Esophagus squamous epithelium (tissue), 5 donors: Measurements from ENCODE around the gene PACC1. TPM values are rescaled to one million over a fixed set of nuclear protein-coding genes. Genes with fewer than 3 reads are reported as not detected.
"Not testable (repeated sequence)": the region's sequence is repeated elsewhere in the genome, so short reads cannot be mapped to it uniquely, and the experiment has no call there.

Experiments
- DNase-seq: peaks from one replicate; lab custom pipeline; 2025; lab: John Stamatoyannopoulos, UW
- H3K27ac ChIP-seq, 4 donors: fragments of 200-600 bp; sonication (generic); one replicate each; pipeline ENCODE4 v1.5.1; 2016 to 2019; ENCODE audit warnings: mild to moderate bottlenecking in 1 of 4
- H3K27me3 ChIP-seq, 4 donors: fragments of 200-600 bp; sonication (generic); 1 replicate in 3 of 4; 2 replicates in 1 of 4; pipeline versions ENCODE4 v1.5.1 to v1.6.0; 2017 to 2021; ENCODE audit warnings: antibody characterized with exemption in 1 of 4
- H3K36me3 ChIP-seq, 3 donors: fragments of 200-600 bp; sonication (generic); one replicate each; pipeline ENCODE4 v1.5.1; 2016 to 2019
- H3K4me1 ChIP-seq, 3 donors: fragments of 200-600 bp; sonication (generic); one replicate each; pipeline ENCODE4 v1.5.1; 2017 to 2019
- H3K4me3 ChIP-seq, 4 donors: fragments of 200-600 bp; sonication (generic); 1 replicate in 3 of 4; 2 replicates in 1 of 4; pipeline ENCODE4 v1.5.1; 2016 to 2019; ENCODE audit warnings: mild to moderate bottlenecking in 2 of 4, moderate library complexity in 1 of 4
- H3K9me3 ChIP-seq, 3 donors: fragments of 200-600 bp; sonication (generic); one replicate each; pipeline ENCODE4 v1.5.1; 2016 to 2019
- CTCF ChIP-seq, 6 experiments: fragments of 450-650 bp in 4 of 6; fragments of 200-600 bp in 2 of 6; sonication (generic) in 2 of 6; IDR thresholded peaks; one replicate each; pipeline ENCODE4 v1.5.1; 2016 to 2019; ENCODE audit warnings: antibody characterized with exemption in 6 of 6, mild to moderate bottlenecking in 4 of 6, moderate library complexity in 4 of 6
- POLR2A ChIP-seq, 4 donors: fragments of 450-650 bp; IDR thresholded peaks; one replicate each; pipeline ENCODE4 v1.6.1; 2017; ENCODE audit warnings: antibody characterized with exemption in 4 of 4, mild to moderate bottlenecking in 4 of 4, moderate library complexity in 3 of 4
- WGBS, 2 donors: methylation state at CpG; one replicate each; pipeline ENCODE4 v1.1.5; 2018; 5-methylcytosine and 5-hydroxymethylcytosine counted together
- intact Hi-C: fragments of 100-400 bp; cut with DNase I; formaldehyde crosslinking; loops from one replicate; pipeline ENCODE4 v1.15.0; 2022
- total RNA-seq, 4 donors: library from RNA; depleted of rRNA; stranded (reverse); fragments of >200 nt; gene quantifications; one replicate each; pipeline ENCODE4 v1.1.0, GENCODE V29; 2016
- donor health status: DM: yes; HTN: yes; CAD: no.

The PACC1 gene
- total RNA-seq, 4 donors from 2014 or later = 5.0 to 7.6 (median 6.3) TPM

- peaks cover 0 to 9% (median 3%) of the 10 kb centered on the region in 3 donors for H3K9me3 ChIP-seq
- H3K4me1 ChIP-seq = peaks cover 0 to 16% (median 3%) of the 10 kb centered on the region in 3 donors
- 95 to 100% methylated on average over 1 to 4 of the region's 4 CpGs for WGBS, 2 donors
- peaks cover 0 to 10% (median 0%) of the 10 kb centered on the region in 3 donors for H3K36me3 ChIP-seq
- no peak overlapping the region for H3K4me3 ChIP-seq
- TF ChIP-seq POLR2A (IDR thresholded peaks at IDR 0.05) = no peak
- TF ChIP-seq CTCF (IDR thresholded peaks at IDR 0.05) = no peak
- no peak overlapping the region for H3K27ac ChIP-seq
- intact Hi-C loops = no loop called here
- DNase-seq = no peak
- H3K27me3 ChIP-seq = no peaks in the 10 kb centered on the region
Measured at GRCh38 chr1:212401042-212401441, 13.6 kb downstream of the PACC1 start.

GRCh38 chr1:212397171-212397570 is 17.5 kb downstream of the PACC1 start:
- no peaks in the 10 kb centered on the region for H3K27me3 ChIP-seq
- intact Hi-C loops = no loop called here
- H3K9me3 ChIP-seq = peaks cover 0 to 9% (median 4%) of the 10 kb centered on the region in 3 donors
- no peak for DNase-seq
- H3K4me3 ChIP-seq = no peak overlapping the region
- TF ChIP-seq CTCF (IDR thresholded peaks at IDR 0.05) = no peak
- no peak for TF ChIP-seq POLR2A (IDR thresholded peaks at IDR 0.05)
- WGBS, 2 donors = 89 to 93% methylated on average over 1 of the region's 1 CpG
- no peak overlapping the region for H3K27ac ChIP-seq
- no peaks in the 10 kb centered on the region for H3K36me3 ChIP-seq
- H3K4me1 ChIP-seq = peaks cover 0 to 7% (median 0%) of the 10 kb centered on the region in 3 donors

DNA sequence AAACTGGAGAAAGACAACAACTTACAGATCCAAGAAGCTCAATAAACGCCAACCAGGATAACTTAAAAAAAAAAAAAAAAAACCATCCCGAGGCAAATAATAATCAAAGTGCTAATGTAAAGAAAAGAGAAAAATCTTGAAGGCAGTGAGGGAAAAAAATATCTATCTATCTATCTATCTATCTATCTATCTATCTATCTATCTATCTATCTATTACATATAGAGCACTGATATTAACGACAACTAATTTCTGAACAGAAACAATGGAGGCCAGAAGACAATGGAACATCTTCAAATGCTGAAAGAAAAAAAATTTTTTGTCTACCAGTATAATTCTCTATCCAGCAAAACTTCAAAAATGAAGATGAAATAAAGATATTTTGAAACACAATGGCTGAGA is 18.0 kb downstream of the PACC1 start:
- 90 to 95% methylated on average over 3 of the region's 3 CpGs for WGBS, 2 donors
- H3K4me3 ChIP-seq = no peak overlapping the region
- H3K36me3 ChIP-seq = no peaks in the 10 kb centered on the region
- H3K4me1 ChIP-seq = peaks cover 0 to 1% (median 0%) of the 10 kb centered on the region in 3 donors
- intact Hi-C loops = no loop called here
- H3K9me3 ChIP-seq = peaks cover 0 to 9% (median 4%) of the 10 kb centered on the region in 3 donors
- no peak for TF ChIP-seq CTCF (IDR thresholded peaks at IDR 0.05)
- H3K27ac ChIP-seq = no peak overlapping the region
- H3K27me3 ChIP-seq = no peaks in the 10 kb centered on the region
- DNase-seq = no peak

DNA sequence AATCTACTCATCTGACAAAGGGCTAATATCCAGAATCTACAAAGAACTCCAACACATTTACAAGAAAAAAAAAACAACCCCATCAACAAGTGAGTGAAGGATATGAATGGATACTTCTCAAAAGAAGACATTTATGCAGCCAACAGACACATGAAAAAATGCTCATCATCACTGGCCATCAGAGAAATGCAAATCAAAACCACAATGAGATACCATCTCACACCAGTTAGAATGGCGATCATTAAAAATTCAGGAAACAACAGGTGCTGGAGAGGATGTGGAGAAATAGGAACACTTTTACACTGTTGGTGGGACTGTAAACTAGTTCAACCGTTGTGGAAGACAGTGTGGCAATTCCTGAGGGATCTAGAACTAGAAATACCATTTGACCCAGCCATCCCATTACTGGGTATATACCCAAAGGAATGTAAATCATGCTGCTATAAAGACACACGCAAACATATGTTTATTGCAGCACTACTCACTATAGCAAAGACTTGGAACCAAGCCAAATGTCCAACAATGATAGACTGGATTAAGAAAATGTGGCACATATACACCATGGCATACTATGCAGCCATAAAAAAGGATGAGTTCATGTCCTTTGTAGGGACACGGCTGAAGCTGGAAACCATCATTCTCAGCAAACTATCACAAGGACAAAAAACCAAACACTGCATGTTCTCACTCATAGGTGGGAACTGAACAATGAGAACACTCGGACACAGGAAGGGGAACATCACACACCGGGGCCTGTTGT is 18.8 kb downstream of the PACC1 start:
- H3K4me3 ChIP-seq, H3K27me3 ChIP-seq, intact Hi-C loops, H3K4me1 ChIP-seq, DNase-seq, H3K36me3 ChIP-seq, H3K27ac ChIP-seq: not testable (repeated sequence)
- peaks cover 0 to 12% (median 6%) of the 10 kb centered on the region in 3 donors for H3K9me3 ChIP-seq
- 88 to 90% methylated on average over 6 of the region's 6 CpGs for WGBS, 2 donors

- Histone ChIP-seq H3K27me3 (no peaks in the 10 kb centered on the region), H3K9me3 (peaks cover 0 to 12% (median 8%) of the 10 kb centered on the region in 3 donors), H3K36me3 (peaks cover 10 to 31% (median 11%) of the 10 kb centered on the region in 3 donors), H3K4me1 (no peaks in the 10 kb centered on the region), H3K4me3 (no peak overlapping the region), H3K27ac (no peak overlapping the region)
- 85 to 92% methylated on average over 1 of the region's 1 CpG for WGBS, 2 donors
- intact Hi-C loops = no loop called here
- no peak for DNase-seq
- TF ChIP-seq POLR2A (IDR thresholded peaks at IDR 0.05) = no peak
- no peak for TF ChIP-seq CTCF (IDR thresholded peaks at IDR 0.05)
Measured at GRCh38 chr1:212388985-212389716, 25.5 kb downstream of the PACC1 start.
